Fibroblast of skin of abdomen (primary cell): Measurements from ENCODE around the gene GABRR2.

Source experiments
- DNase-seq: peaks from one replicate; pipeline ENCODE4 v3.0.0-alpha.2; 2013

GABRR2 gene

GRCh38 chr6:89290401-89291155 is 24.5 kb downstream of the GABRR2 start:
- DNase-seq: no peak

GRCh38 chr6:89289710-89290109 is 25.4 kb downstream of the GABRR2 start:
- no peak for DNase-seq

GRCh38 chr6:89287351-89288028 is 27.6 kb downstream of the GABRR2 start:
- no peak for DNase-seq

DNA sequence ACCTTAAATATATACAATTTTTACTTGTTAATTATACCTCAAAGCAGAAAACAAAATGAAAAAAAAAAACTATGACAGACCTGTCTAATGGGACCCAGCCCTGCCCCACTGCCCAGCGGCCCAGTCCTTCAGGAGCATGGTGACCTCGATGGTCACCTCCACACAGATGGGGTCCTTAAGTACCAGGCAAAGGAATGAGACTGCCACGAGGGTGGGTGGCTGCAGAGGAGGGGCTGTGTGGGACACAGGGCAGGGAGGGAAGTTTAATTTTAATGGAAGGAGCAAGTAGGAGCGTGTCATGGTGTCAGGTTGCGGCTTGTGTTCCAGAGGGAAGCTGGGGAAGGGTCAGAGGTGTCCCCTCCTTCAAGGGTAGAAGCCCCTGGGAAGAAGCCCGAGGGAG is 28.6 kb downstream of the GABRR2 start:
- no peak for DNase-seq

- no peak for DNase-seq
Observed at GRCh38 chr6:89284963-89285735, 29.9 kb downstream of the GABRR2 start.

DNA sequence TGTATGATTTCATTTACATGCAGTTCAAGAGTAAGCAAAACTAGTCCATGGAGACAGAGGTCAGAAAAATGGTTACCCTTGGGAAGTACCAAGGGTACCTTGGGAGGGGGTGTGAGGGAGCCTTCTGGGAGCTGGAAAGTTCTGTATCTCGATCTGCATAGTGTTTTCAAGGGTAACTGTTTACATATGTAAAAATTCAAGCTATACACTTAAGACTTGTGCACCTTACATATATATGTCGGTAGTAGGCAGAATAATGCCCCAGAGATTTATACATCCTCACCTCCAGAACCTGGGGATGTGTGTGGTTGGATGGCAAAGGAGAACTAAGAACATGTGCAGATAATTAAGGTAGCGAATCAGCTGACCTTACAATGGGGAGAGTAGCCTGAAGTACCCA is 31.0 kb downstream of the GABRR2 start:
- DNase-seq: no peak

GRCh38 chr6:89282749-89283148 is 32.4 kb downstream of the GABRR2 start:
- DNase-seq: no peak

- DNase-seq: peak; percentile 10
Observed at GRCh38 chr6:89281779-89282246, 33.3 kb downstream of the GABRR2 start.

GRCh38 chr6:89278956-89279355 is 36.1 kb downstream of the GABRR2 start:
- no peak for DNase-seq

- DNase-seq: no peak
Observed at GRCh38 chr6:89275900-89276299, 39.2 kb downstream of the GABRR2 start.

DNA sequence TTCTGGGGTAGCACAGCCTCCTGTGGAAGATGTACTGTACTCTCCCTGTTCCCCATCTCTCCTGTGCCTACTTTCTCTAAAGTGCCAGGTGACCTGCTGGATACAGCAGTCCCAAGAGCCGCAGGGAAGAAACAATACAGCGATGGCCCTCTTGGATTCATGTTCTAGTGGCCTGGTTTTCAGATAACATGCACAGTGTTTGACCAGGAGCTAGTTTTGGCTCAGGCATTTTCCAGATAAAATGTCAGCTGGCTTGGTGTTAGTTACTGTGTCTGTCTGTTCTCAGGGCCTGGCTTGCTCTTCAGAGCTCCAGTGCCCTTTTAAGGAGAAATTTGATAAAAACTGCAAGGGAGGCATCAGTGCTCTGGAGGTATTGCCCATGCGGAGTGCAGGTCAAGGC is 41.3 kb downstream of the GABRR2 start:
- no peak for DNase-seq

- no peak for DNase-seq
Observed at GRCh38 chr6:89272596-89272995, 42.5 kb downstream of the GABRR2 start.

GRCh38 chr6:89270951-89271721 is 44.0 kb downstream of the GABRR2 start:
- no peak for DNase-seq

- no peak for DNase-seq
Observed at GRCh38 chr6:89269981-89270380, 45.1 kb downstream of the GABRR2 start.

DNA sequence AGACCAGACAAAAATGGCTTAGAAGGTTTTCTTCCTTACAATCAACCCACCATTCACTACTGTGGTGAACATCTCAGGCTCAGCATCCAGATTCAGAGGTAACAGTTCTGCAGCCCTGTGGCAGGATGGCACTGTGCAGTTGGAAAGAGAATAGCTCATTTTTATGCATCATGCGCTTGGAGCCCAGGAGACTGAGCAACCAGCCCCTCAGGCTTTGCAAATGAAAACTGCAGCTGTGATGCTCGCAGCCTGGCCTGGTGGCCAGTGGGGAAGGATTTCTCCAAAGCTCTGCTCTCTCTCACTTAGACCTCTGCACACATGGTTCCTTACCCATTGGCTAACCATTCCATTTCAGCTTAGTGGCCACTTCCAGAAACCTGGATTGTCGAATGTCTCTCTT is 45.8 kb downstream of the GABRR2 start:
- no peak for DNase-seq

DNA sequence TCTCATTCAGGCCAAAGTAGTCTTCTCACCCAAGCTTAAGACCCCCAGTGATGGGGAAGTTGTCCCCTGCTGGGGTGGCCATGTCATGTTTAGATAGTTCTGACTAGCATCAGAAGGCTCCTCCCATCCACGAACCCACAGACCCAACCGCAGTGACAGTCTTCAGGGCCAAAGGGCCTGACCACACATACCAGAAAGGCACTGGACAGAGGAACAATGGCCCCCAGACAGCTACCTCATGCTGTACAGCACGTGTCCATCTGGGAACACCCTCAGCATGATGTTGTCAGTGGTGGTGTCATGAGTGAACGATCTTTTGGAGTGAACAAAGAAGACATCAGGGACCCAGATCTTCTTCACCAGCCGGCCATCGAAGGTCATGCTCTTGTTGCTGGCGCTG is 46.3 kb downstream of the GABRR2 start:
- no peak for DNase-seq

DNA sequence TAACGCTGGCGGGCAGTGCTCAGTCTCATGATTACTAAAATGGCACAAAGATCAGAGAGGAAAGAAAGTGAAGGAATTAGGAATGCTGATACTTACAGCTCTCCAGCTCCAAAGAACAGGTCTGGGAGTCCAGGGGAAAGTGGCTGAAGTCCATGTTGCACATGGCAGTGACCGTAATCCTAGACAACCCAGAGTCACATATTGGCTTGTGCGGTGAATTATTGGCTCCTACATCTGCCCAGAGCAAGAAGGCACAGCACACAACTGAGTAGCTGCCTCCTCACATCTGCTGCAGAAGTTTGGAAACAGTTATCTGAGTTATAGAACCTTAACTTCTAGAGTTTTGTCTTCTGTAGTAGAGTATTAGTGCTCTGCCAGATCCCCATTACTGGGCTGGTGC is 47.2 kb downstream of the GABRR2 start:
- DNase-seq: no peak

- DNase-seq: no peak
Observed at GRCh38 chr6:89264296-89264695, 50.8 kb downstream of the GABRR2 start.

DNA sequence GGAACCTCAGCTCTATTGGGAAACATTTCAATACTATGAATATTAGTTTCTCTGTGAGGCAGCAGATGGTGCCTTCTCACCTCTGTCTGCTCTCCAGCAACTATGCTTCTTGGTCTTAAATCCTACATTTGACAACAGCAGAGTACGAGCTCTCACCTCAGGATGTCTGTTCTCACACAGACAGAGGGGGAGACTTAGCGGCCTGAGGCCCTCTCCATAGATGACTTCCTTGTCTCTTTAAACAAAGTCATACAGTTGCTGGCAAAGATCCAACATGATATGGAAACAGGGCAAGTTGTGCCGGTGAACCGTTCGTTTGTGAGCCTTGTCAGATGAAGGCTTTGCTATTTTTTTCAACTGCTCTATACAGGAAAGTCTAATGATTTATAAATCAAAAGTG is 54.3 kb downstream of the GABRR2 start:
- DNase-seq: peak; percentile 4

- DNase-seq: no peak
Observed at GRCh38 chr6:89260310-89260709, 54.8 kb downstream of the GABRR2 start.

DNA sequence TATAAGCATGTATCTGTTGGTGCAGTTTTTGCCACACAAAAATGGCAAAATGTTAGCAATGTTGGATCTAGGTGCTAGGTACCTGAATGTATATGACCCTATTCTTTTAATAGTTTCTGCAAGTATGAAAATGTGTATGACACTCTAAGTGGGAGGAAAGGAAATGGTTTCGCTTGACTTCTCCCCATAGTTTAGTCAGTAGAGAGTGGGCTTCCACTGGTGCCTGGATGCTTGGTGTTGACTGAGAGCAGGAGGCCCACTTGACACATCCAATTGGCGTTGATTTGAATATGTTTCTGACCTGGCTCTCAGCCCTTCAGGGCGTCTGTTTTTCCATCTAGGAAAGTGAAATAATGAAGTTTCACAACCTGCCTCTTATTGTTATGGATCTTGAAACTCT is 56.2 kb downstream of the GABRR2 start:
- no peak for DNase-seq

- DNase-seq: no peak
Observed at GRCh38 chr6:89257781-89258180, 57.3 kb downstream of the GABRR2 start.

DNA sequence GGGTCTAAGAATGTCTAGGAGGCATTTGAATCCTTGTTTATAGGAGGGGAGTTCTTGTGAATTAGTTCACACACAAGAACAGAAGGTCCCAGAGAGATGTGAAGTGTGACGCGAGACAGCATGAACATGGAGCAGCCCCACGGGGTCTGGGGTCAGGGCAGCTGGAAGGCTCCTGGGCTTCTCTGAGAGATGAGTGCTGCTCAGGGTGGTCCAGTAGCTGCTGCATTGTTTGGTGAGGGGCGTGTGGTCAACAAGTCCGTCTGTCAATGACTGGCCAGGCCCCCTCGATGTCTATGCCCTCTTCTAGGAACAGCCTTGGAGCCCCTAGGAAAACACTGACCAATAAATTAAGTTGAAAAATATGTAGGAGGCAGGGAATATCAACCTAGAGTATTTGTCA is 57.8 kb downstream of the GABRR2 start:
- no peak for DNase-seq
